OCI-LY3 (cell line): ENCODE data around the gene C3orf20.

ENCODE experiments used
- CTCF ChIP-seq: fragments of 200-600, 300-600 bp; sonication (generic); IDR thresholded peaks from 2 replicates; pipeline ENCODE4 v1.5.1; 2014; ENCODE audit warnings: antibody characterized with exemption, low read length, low read depth
- EZH2phosphoT487 ChIP-seq: fragments of 200-600 bp; shearing (Covaris generic); IDR thresholded peaks from 2 replicates; pipeline ENCODE4 v1.6.1; 2018; ENCODE audit warnings: antibody characterized with exemption, mixed run types, low read depth

- TF ChIP-seq CTCF (no peak), EZH2phosphoT487 (no peak)
These were observed 84.0 kb downstream of the C3orf20 start for GRCh38 chr3:14758959-14759358.
